Esophagus (tissue), 2 donors: Measurements from ENCODE around the gene LPAR6. TPM values are rescaled to one million over a fixed set of nuclear protein-coding genes. Genes with fewer than 3 reads are reported as not detected.

Experiments used
- H3K27ac ChIP-seq, 2 donors: one replicate each; pipeline ENCODE4 v1.5.1; 2013; ENCODE audit warnings: low read depth in 2 of 2, mild to moderate bottlenecking in 2 of 2, inconsistent platforms in 1 of 2, low read length in 1 of 2, moderate library complexity in 1 of 2
- H3K27me3 ChIP-seq, 2 donors: one replicate each; pipeline ENCODE4 v1.6.1; 2013; ENCODE audit warnings: low read length in 2 of 2, control low read depth in 1 of 2, mild to moderate bottlenecking in 1 of 2; ENCODE audit not compliant: insufficient read depth in 2 of 2, control insufficient read depth in 1 of 2
- H3K36me3 ChIP-seq, 2 donors: one replicate each; pipeline ENCODE4 v1.6.1; 2013; ENCODE audit warnings: low read length in 1 of 2; ENCODE audit not compliant: control insufficient read depth in 2 of 2, insufficient read depth in 2 of 2
- H3K4me1 ChIP-seq, 2 donors: one replicate each; pipeline ENCODE4 v1.6.1; 2013; ENCODE audit warnings: low read length in 1 of 2; ENCODE audit not compliant: control insufficient read depth in 2 of 2, insufficient read depth in 2 of 2
- H3K4me3 ChIP-seq, 2 donors: one replicate each; pipeline ENCODE4 v1.5.1; 2013; ENCODE audit warnings: low read length in 2 of 2, mild to moderate bottlenecking in 2 of 2, low read depth in 1 of 2, moderate library complexity in 1 of 2
- H3K9me3 ChIP-seq, 2 donors: one replicate each; pipeline ENCODE4 v1.6.1; 2013; ENCODE audit warnings: mild to moderate bottlenecking in 2 of 2, low read depth in 1 of 2, low read length in 1 of 2, moderate library complexity in 1 of 2; ENCODE audit not compliant: control insufficient read depth in 2 of 2, insufficient read depth in 1 of 2
- WGBS, 2 donors: extraction: QIAGEN DNeasy Blood & Tissue Kit; methylation state at CpG; one replicate each; pipeline ENCODE4 v1.1.7; 2013; 5-methylcytosine and 5-hydroxymethylcytosine counted together
- polyA plus RNA-seq, 2 donors: library from polyadenylated mRNA; stranded (reverse); fragments of 200-250 nt; gene quantifications; one replicate each; pipeline ENCODE4 v1.2.3, GENCODE V29; 2013
- donor health status: healthy with polysubstance abuse.
- donor health status: Bipolar disorder and iron deficiency.

The LPAR6 gene
- polyA plus RNA-seq, 2 donors = 57.6 to 87.5 TPM

GRCh38 chr13:48393030-48393697 is 19.7 kb downstream of the LPAR6 start:
- 88 to 90% methylated on average over 3 of the region's 3 CpGs for WGBS, 2 donors
- no peaks in the 10 kb centered on the region for H3K27me3 ChIP-seq
- H3K9me3 ChIP-seq = no peaks in the 10 kb centered on the region
- H3K4me1 ChIP-seq = no peaks in the 10 kb centered on the region
- H3K4me3 ChIP-seq = no peak overlapping the region
- no peak overlapping the region for H3K27ac ChIP-seq
- H3K36me3 ChIP-seq = peaks cover 0 to 2% of the 10 kb centered on the region in 2 donors

- 98 to 99% methylated on average over 3 of the region's 3 CpGs for WGBS, 2 donors
- H3K9me3 ChIP-seq = no peaks in the 10 kb centered on the region
- no peaks in the 10 kb centered on the region for H3K4me1 ChIP-seq
- peaks cover 0 to 2% of the 10 kb centered on the region in 2 donors for H3K36me3 ChIP-seq
- H3K27ac ChIP-seq = no peak overlapping the region
- no peaks in the 10 kb centered on the region for H3K27me3 ChIP-seq
- no peak overlapping the region for H3K4me3 ChIP-seq
These were observed 21.7 kb downstream of the LPAR6 start for GRCh38 chr13:48391257-48391656.

- no peaks in the 10 kb centered on the region for H3K4me1 ChIP-seq
- WGBS, 2 donors = 88 to 90% methylated on average over 8 of the region's 8 CpGs
- no peak overlapping the region for H3K27ac ChIP-seq
- H3K4me3 ChIP-seq = no peak overlapping the region
- H3K9me3 ChIP-seq = no peaks in the 10 kb centered on the region
- H3K27me3 ChIP-seq = no peaks in the 10 kb centered on the region
- no peaks in the 10 kb centered on the region for H3K36me3 ChIP-seq
These were observed 26.1 kb downstream of the LPAR6 start for GRCh38 chr13:48386816-48387215.

GRCh38 chr13:48383384-48383783 is 29.5 kb downstream of the LPAR6 start:
- Histone ChIP-seq H3K4me1 (no peaks in the 10 kb centered on the region), H3K9me3 (no peaks in the 10 kb centered on the region), H3K27ac (no peak overlapping the region), H3K27me3 (no peaks in the 10 kb centered on the region), H3K36me3 (no peaks in the 10 kb centered on the region), H3K4me3 (no peak overlapping the region)
- 93 to 95% methylated on average over 2 of the region's 2 CpGs for WGBS, 2 donors

GRCh38 chr13:48380581-48380980 is 32.3 kb downstream of the LPAR6 start:
- Histone ChIP-seq H3K27me3 (no peaks in the 10 kb centered on the region), H3K9me3 (no peaks in the 10 kb centered on the region), H3K27ac (no peak overlapping the region), H3K4me1 (no peaks in the 10 kb centered on the region), H3K4me3 (no peak overlapping the region), H3K36me3 (no peaks in the 10 kb centered on the region)

GRCh38 chr13:48377857-48378256 is 35.1 kb downstream of the LPAR6 start:
- Histone ChIP-seq H3K9me3 (no peaks in the 10 kb centered on the region), H3K36me3 (no peaks in the 10 kb centered on the region), H3K4me3 (no peak overlapping the region), H3K27ac (no peak overlapping the region), H3K27me3 (no peaks in the 10 kb centered on the region), H3K4me1 (no peaks in the 10 kb centered on the region)
- WGBS, 2 donors = 78 to 82% methylated on average over 2 of the region's 2 CpGs

GRCh38 chr13:48370815-48371214 is 42.1 kb downstream of the LPAR6 start:
- Histone ChIP-seq H3K27ac (no peak overlapping the region), H3K36me3 (peaks cover 0 to 3% of the 10 kb centered on the region in 2 donors)
- 72 to 77% methylated on average over 2 of the region's 2 CpGs for WGBS, 2 donors

GRCh38 chr13:48369988-48370387 is 42.9 kb downstream of the LPAR6 start:
- Histone ChIP-seq H3K9me3 (no peaks in the 10 kb centered on the region), H3K27me3 (no peaks in the 10 kb centered on the region), H3K36me3 (peaks cover 0 to 3% of the 10 kb centered on the region in 2 donors), H3K27ac (no peak overlapping the region), H3K4me3 (no peak overlapping the region), H3K4me1 (no peaks in the 10 kb centered on the region)
- 85 to 88% methylated on average over 1 of the region's 1 CpG for WGBS, 2 donors

More at GRCh38 chr13:48370815-48371214, 42.1 kb downstream of the LPAR6 start:
- Histone ChIP-seq H3K4me3 (no peak overlapping the region), H3K9me3 (no peaks in the 10 kb centered on the region), H3K4me1 (no peaks in the 10 kb centered on the region), H3K27me3 (no peaks in the 10 kb centered on the region)
